H9 (cell line): ENCODE measurements around the gene IARS1. TPM values are rescaled to one million over a fixed set of nuclear protein-coding genes. Genes with fewer than 3 reads are reported as not detected.

Experiments used
- DNase-seq: peaks from one replicate; pipeline ENCODE4 v3.0.0-alpha.2; 2017
- H2AFZ ChIP-seq: one replicate; pipeline ENCODE4 v1.6.1; 2013; ENCODE audit warnings: mild to moderate bottlenecking, low read length, control low read depth, moderate library complexity
- H2AK5ac ChIP-seq: 2 replicates; pipeline ENCODE4 v1.6.1; 2013; ENCODE audit warnings: low read length, control low read depth, mixed read lengths; ENCODE audit not compliant: insufficient read length
- H2BK120ac ChIP-seq: one replicate; pipeline ENCODE4 v1.6.1; 2013; ENCODE audit warnings: low read depth, mild to moderate bottlenecking, low read length, control low read depth, inconsistent platforms; ENCODE audit not compliant: poor library complexity, severe bottlenecking
- H2BK12ac ChIP-seq: 2 replicates; pipeline ENCODE4 v1.6.1; 2013; ENCODE audit warnings: low read length, control low read depth, mixed read lengths, low read depth; ENCODE audit not compliant: insufficient read length
- H2BK15ac ChIP-seq: 2 replicates; pipeline ENCODE4 v1.6.1; 2013; ENCODE audit warnings: low read depth, low read length, control low read depth
- H2BK20ac ChIP-seq: one replicate; pipeline ENCODE4 v1.6.1; 2013; ENCODE audit warnings: low read depth, mild to moderate bottlenecking, low read length, control low read depth, inconsistent platforms; ENCODE audit not compliant: poor library complexity, severe bottlenecking
- H2BK5ac ChIP-seq: 2 replicates; pipeline ENCODE4 v1.6.1; 2013; ENCODE audit warnings: low read length, control low read depth, mixed read lengths; ENCODE audit not compliant: insufficient read length
- H3K14ac ChIP-seq: 2 replicates; pipeline ENCODE4 v1.6.1; 2013; ENCODE audit warnings: low read length, control low read depth; ENCODE audit not compliant: insufficient read depth
- H3K18ac ChIP-seq: 2 replicates; pipeline ENCODE4 v1.6.1; 2013; ENCODE audit warnings: low read depth, mild to moderate bottlenecking, mixed read lengths, low read length, control low read depth; ENCODE audit not compliant: insufficient read length
- H3K23ac ChIP-seq: 2 replicates; pipeline ENCODE4 v1.6.1; 2013; ENCODE audit warnings: low read length, control low read depth, mixed read lengths, low read depth; ENCODE audit not compliant: insufficient read length
- H3K23me2 ChIP-seq: 2 replicates; pipeline ENCODE4 v1.6.1; 2013; ENCODE audit warnings: low read depth, mild to moderate bottlenecking, mixed read lengths, low read length, control low read depth; ENCODE audit not compliant: insufficient read length, poor library complexity, severe bottlenecking
- H3K27ac ChIP-seq: 2 replicates; pipeline ENCODE4 v1.5.1; 2013; ENCODE audit warnings: low read length, control low read depth, mixed read lengths, low read depth; ENCODE audit not compliant: insufficient read length
- H3K27me3 ChIP-seq: 2 replicates; pipeline ENCODE4 v1.6.1; 2013; ENCODE audit warnings: low read length, control low read depth, inconsistent platforms; ENCODE audit not compliant: insufficient read depth
- H3K4ac ChIP-seq: 2 replicates; pipeline ENCODE4 v1.6.1; 2013; ENCODE audit warnings: low read depth, mild to moderate bottlenecking, control low read depth, inconsistent platforms, low read length, moderate library complexity
- H3K4me1 ChIP-seq: 2 replicates; pipeline ENCODE4 v1.6.1; 2013; ENCODE audit warnings: low read length, control low read depth, inconsistent platforms; ENCODE audit not compliant: insufficient read depth
- H3K4me2 ChIP-seq: 2 replicates; pipeline ENCODE4 v1.6.1; 2013; ENCODE audit warnings: low read length, control low read depth, mixed read lengths; ENCODE audit not compliant: insufficient read length, insufficient read depth
- H3K56ac ChIP-seq: 2 replicates; pipeline ENCODE4 v1.6.1; 2013; ENCODE audit warnings: low read depth, mild to moderate bottlenecking, mixed read lengths, low read length, control low read depth; ENCODE audit not compliant: insufficient read length
- H3K79me1 ChIP-seq: 2 replicates; pipeline ENCODE4 v1.6.1; 2013; ENCODE audit warnings: low read depth, mild to moderate bottlenecking, moderate library complexity, low read length, control low read depth, inconsistent platforms; ENCODE audit not compliant: insufficient read depth, poor library complexity, severe bottlenecking
- H3K79me2 ChIP-seq: 2 replicates; pipeline ENCODE4 v1.6.1; 2013; ENCODE audit warnings: low read length, control low read depth, inconsistent platforms; ENCODE audit not compliant: insufficient read depth
- H3K9ac ChIP-seq: 2 replicates; pipeline ENCODE4 v1.6.1; 2013; ENCODE audit warnings: low read length, control low read depth, mixed read lengths; ENCODE audit not compliant: insufficient read length; ENCODE audit errors: extremely low read depth
- H3K9me3 ChIP-seq: one replicate; pipeline ENCODE4 v1.6.1; 2013; ENCODE audit warnings: low read depth, low read length, inconsistent platforms; ENCODE audit not compliant: control insufficient read depth
- H3T11ph ChIP-seq: one replicate; pipeline ENCODE4 v1.6.1; 2013; ENCODE audit warnings: mild to moderate bottlenecking, low read length, control low read depth, inconsistent platforms
- H4K20me1 ChIP-seq: one replicate; pipeline ENCODE4 v1.6.1; 2013; ENCODE audit not compliant: control insufficient read depth, insufficient read length, insufficient read depth
- H4K5ac ChIP-seq: 2 replicates; pipeline ENCODE4 v1.6.1; 2013; ENCODE audit warnings: low read depth, mild to moderate bottlenecking, mixed read lengths, low read length, control low read depth; ENCODE audit not compliant: insufficient read length
- H4K8ac ChIP-seq: replicated peaks from 2 replicates; pipeline ENCODE4 v1.6.1; 2013; ENCODE audit warnings: low read length, control low read depth, mixed read lengths, low read depth; ENCODE audit not compliant: insufficient read length
- H4K91ac ChIP-seq: 2 replicates; pipeline ENCODE4 v1.6.1; 2013; ENCODE audit warnings: low read depth, mild to moderate bottlenecking, moderate library complexity, mixed read lengths, low read length, control low read depth; ENCODE audit not compliant: insufficient read length
- H3K27ac Mint-ChIP-seq, 3 experiments: 2 replicates in 2 of 3; 3 replicates in 1 of 3; pipeline ENCODE4 v1.8.0; 2020 to 2021; ENCODE audit warnings: mixed read lengths in 3 of 3, mild to moderate bottlenecking in 1 of 3, moderate library complexity in 1 of 3
- H3K27me3 Mint-ChIP-seq: 2 replicates; pipeline ENCODE4 v1.8.0; 2021; ENCODE audit warnings: low read depth, mild to moderate bottlenecking, moderate library complexity, mixed read lengths
- H3K36me3 Mint-ChIP-seq, 3 experiments: 2 replicates in 2 of 3; 3 replicates in 1 of 3; pipeline ENCODE4 v1.8.0; 2020 to 2021; ENCODE audit warnings: low read depth in 3 of 3, mixed read lengths in 3 of 3; ENCODE audit not compliant: insufficient read depth in 1 of 3
- H3K4me1 Mint-ChIP-seq, 2 experiments: 2 replicates each; pipeline ENCODE4 v1.8.0; 2020; ENCODE audit warnings: mixed read lengths in 2 of 2
- H3K4me3 Mint-ChIP-seq, 2 experiments: 2 replicates in 1 of 2; 3 replicates in 1 of 2; pipeline ENCODE4 v1.8.0; 2020 to 2021; ENCODE audit warnings: mild to moderate bottlenecking in 2 of 2, mixed read lengths in 2 of 2, moderate library complexity in 1 of 2
- H3K9me3 Mint-ChIP-seq, 2 experiments: 2 replicates in 1 of 2; 3 replicates in 1 of 2; pipeline ENCODE4 v1.8.0; 2020; ENCODE audit warnings: mild to moderate bottlenecking in 2 of 2, mixed read lengths in 2 of 2, moderate library complexity in 1 of 2
- WGBS: extraction: QIAGEN DNeasy Blood & Tissue Kit; methylation state at CpG from one replicate; pipeline ENCODE4 v1.1.7; 2013; ENCODE audit warnings: missing lambda C conversion rate, low lambda C conversion rate, mixed read lengths; ENCODE audit not compliant: insufficient read length; ENCODE audit errors: extremely low coverage; 5-methylcytosine and 5-hydroxymethylcytosine counted together
- total RNA-seq: library from RNA; stranded (reverse); gene quantifications from 2 replicates; pipeline ENCODE4 v1.2.1, GENCODE V29; 2021
- TF ChIP-seq, protein P1 (sequence below): fragments of 200-600 bp; sonication (generic); conservative IDR thresholded peaks from 3 replicates; pipeline ENCODE4 v1.8.0; 2021; ENCODE audit warnings: antibody characterized with exemption, mild to moderate bottlenecking

Gene IARS1
- total RNA-seq, 1 experiment from 2014 or later, result 234 TPM

DNA sequence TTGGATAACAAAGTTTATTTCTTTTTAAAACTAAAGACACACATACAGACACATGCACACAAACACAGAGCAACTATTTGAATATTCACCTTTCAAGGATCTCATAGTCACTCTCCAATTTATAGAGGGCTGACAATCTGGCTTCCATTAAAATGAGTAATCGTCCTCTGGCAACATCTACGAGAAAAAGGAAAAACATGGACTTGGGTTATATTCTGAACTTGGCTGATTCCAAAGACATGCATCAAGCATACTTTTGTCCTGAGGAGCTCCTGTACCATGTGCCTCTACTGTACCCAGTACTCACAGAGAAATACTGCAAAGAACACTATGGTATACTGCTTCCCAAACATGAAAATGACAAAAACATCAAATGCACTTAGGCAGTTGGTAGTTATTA, 15.4 kb downstream of the IARS1 start:
- Histone ChIP-seq H3K9ac (no peak overlapping the region), H3K4me1 (no peaks in the 10 kb centered on the region), H3K4me2 (no peak overlapping the region), H3K27me3 (no peaks in the 10 kb centered on the region), H3K14ac (no peak overlapping the region), H3K27ac (no peak overlapping the region), H2AK5ac (no peak overlapping the region), H4K91ac (no peak overlapping the region), H3K23ac (no peak overlapping the region), H2BK120ac (no peak overlapping the region), H2BK12ac (no peak overlapping the region), H3K56ac (no peak overlapping the region), H2AFZ (no peak overlapping the region), H3K79me2 (no peaks in the 10 kb centered on the region), H3K23me2 (no peaks in the 10 kb centered on the region), H3K9me3 (no peaks in the 10 kb centered on the region), H3K4ac (no peak overlapping the region), H2BK5ac (no peak overlapping the region), H4K5ac (no peak overlapping the region), H2BK20ac (no peak overlapping the region), H3K18ac (no peak overlapping the region), H3T11ph (no peak overlapping the region), H3K79me1 (peaks cover 2% of the 10 kb centered on the region), H2BK15ac (no peak overlapping the region), H4K8ac (no peak overlapping the region), H4K20me1 (no peaks in the 10 kb centered on the region)
- Mint-ChIP-seq H3K9me3 (no peaks in the 10 kb centered on the region), H3K27ac (no peak overlapping the region), H3K4me1 (no peaks in the 10 kb centered on the region), H3K27me3 (no peaks in the 10 kb centered on the region), H3K4me3 (no peak overlapping the region), H3K36me3 (peaks cover 44 to 97% (median 93%) of the 10 kb centered on the region in 3 experiments)
- TF ChIP-seq, protein P1, sequence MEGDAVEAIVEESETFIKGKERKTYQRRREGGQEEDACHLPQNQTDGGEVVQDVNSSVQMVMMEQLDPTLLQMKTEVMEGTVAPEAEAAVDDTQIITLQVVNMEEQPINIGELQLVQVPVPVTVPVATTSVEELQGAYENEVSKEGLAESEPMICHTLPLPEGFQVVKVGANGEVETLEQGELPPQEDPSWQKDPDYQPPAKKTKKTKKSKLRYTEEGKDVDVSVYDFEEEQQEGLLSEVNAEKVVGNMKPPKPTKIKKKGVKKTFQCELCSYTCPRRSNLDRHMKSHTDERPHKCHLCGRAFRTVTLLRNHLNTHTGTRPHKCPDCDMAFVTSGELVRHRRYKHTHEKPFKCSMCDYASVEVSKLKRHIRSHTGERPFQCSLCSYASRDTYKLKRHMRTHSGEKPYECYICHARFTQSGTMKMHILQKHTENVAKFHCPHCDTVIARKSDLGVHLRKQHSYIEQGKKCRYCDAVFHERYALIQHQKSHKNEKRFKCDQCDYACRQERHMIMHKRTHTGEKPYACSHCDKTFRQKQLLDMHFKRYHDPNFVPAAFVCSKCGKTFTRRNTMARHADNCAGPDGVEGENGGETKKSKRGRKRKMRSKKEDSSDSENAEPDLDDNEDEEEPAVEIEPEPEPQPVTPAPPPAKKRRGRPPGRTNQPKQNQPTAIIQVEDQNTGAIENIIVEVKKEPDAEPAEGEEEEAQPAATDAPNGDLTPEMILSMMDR, result no peak
- no peak for DNase-seq
- no CpG with 5 or more reads among the region's 2 CpGs for WGBS
